OCI-M2 (cell line): Measurements from ENCODE around the gene WSCD1.

Source experiments
- DNase-seq: peaks from one replicate; lab custom pipeline; 2025; ENCODE audit not compliant: unreplicated experiment; lab: John Stamatoyannopoulos, UW

WSCD1 gene

DNA sequence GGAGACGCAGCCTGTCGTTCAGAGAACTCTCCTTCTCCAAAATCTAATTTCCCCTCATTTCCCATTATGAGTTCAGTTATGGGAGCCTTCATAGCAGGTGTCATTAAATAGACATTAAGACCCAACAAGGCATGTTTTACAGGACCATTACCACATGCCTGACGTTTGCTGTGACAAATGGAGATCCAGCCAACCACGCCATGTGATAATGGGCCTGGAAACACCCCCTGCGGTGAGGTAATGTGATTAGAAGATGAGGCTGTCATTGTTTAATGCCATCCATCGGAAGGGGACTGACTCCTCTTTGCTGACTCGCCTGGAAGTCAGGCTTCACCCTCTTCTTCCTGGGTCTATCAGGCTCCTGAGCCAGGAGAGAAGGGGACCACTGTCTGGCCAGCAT is 76.9 kb downstream of the WSCD1 start:
- no peak for DNase-seq

DNA sequence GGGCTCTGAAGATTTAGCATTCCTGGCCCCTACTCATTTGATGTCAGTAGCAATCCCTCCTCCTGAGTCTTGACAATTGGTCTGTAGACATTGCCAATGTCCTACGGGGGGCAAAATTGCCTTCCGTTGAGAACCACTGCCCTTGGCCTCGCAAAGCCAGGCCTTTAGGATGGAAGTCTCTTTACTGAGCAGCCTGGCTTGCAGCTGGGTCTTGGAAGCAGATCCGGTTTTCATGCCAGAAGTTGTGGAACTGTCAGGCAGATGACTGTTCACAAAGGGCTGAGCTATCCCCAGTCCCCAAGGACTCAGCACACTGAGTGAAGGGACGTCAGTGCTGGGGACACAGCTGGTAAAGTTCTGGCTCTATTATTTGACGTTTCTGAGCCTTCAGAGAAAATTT is 83.2 kb downstream of the WSCD1 start:
- no peak for DNase-seq

DNA sequence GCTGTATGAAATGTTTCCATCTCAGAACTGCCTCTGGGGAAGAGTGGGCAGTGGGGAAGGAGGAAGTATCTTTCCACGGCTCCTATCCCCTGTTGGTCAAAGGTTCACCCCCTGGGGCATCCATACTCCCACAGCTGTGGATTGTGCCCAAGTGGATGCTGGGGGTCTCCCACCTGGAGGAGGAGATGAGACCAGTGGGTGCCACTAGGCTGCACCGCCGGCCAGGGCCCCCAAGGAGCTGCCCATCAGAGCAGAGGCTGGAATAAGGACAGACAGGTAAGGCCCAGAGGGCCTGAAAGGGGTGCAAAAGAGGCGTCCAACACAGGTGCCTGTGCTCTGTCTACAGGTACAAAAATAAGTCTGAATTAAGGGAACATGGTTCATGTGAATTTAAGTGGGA is 87.5 kb downstream of the WSCD1 start:
- no peak for DNase-seq

DNA sequence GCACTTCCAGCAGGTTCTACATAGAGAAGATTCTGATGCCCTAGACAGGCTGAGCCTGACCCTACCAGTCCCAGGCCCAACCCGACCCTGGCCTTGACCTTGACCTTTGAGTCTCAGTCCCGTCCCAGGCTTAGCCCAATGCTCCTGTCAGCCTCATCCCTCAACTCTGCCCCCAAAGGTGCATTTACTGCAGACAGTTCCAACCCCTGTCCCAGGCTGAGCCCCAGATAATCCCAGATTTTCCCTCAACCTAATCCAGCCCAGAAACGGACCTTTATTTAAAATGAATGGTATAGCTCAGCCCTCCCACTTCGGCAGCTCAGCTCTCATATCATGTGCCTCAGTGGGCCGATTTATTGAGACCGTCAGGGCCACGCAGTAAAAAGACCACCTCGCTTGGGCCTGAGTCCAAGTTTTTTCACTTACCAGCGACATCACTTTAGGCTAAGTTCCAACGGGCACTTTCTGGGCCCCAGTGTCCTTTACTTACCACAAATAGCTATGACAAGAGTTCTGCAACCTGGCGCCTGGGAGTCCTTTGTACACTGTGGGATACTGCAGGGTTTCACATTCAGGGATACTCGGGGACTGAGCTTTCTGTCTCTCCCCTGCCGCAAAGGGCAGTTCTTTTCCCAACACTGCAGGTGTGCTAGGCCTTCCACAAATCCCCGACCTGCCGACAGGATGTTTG is 89.5 kb downstream of the WSCD1 start:
- DNase-seq, result no peak

DNA sequence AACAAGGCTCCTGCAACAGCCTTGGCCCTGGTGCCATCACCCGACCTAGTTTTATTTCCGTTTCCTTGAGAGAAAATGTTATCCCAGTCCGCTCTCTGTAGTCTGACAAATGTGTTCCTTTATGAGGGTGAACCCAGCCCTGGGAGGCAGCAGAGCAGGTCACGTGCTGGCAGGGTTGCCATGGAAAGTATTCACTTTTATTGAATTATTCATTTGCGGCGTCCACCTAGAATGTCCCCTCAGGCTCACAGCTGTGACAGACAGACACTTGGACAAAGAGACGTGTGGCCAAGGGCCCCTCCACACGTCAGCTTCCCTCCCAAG is 90.0 kb downstream of the WSCD1 start:
- DNase-seq, result no peak

DNA sequence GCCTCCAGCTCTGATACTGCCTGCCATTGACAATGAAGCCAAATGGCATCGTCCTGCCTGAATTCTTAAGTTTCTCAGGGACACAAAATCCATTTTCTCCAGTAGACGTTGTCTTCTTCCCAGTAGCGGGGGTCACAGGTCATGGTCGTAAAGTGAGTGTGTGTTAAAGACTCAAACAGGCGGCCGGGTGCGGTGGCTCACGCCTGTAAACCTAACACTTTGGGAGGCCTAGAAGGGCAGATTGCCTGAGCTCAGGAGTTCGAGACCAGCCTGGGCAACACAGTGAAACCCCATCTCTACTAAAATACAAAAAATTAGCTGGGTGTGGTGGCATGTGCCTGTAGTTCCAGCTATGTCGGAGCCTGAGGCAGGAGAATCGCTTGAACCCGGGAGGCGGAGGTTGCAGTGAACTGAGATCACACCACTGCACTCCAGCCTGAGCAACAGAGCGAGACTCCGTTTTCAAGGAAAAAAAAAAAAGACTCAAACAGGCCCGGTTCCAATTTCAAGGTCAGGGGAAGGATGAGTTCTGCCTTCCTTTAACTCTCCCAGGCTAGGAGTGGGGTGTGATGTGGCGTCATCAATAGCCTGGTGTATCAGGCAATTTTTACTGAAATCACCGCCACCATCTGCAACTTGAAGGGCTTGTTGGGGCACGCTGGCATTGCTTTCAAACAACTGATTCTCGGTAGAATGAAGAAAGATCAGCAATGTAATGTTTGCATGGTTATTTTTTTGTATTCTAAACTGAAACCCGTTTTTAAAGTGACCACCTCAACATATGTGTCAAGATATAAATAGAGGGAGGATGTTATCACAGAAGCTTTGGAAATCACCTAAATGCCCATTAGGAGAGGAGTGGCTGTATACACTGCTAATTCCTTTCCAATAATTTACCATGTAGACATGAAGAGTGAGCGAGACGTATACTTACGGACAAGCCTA is 91.0 kb downstream of the WSCD1 start:
- DNase-seq, result no peak

DNA sequence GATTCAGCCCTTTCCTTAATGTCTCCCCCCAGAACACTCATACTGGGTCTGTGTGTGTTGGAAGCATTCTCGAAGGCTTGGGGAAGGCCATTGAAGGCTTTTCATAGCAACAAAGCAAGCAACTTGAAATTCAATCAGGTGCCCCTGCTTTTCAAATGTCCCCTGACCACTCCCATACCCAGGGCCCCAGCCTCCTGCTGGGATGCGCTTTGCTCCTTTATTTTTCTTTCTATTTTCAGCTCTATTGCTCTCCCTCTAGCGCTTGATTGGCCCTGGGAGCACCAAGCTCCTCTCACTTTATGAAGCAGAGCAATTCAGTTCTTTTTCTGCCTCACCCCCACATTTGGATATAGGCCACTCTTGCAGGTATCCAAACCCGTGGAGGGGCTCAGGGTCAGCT is 92.0 kb downstream of the WSCD1 start:
- DNase-seq, result no peak

DNA sequence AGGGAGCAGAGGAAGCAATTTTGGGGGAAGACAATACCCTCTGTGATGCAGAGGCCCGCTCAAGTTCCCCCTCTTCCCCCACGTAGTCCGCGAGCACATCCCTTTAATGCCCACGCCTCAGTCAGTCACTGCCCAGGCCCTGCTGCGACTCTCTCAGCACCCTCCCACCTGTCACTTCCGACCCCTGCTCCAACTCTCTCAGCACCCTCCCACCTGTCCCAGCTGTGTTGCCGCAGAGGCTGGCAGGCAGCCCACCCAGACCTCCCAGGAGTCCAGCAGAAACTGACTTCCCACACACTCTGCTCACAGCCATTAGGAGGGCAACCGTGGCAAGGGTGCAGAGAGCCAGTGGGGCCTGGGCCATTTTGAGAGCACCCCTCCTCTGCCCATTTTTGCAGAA is 92.7 kb downstream of the WSCD1 start:
- DNase-seq, result no peak

DNA sequence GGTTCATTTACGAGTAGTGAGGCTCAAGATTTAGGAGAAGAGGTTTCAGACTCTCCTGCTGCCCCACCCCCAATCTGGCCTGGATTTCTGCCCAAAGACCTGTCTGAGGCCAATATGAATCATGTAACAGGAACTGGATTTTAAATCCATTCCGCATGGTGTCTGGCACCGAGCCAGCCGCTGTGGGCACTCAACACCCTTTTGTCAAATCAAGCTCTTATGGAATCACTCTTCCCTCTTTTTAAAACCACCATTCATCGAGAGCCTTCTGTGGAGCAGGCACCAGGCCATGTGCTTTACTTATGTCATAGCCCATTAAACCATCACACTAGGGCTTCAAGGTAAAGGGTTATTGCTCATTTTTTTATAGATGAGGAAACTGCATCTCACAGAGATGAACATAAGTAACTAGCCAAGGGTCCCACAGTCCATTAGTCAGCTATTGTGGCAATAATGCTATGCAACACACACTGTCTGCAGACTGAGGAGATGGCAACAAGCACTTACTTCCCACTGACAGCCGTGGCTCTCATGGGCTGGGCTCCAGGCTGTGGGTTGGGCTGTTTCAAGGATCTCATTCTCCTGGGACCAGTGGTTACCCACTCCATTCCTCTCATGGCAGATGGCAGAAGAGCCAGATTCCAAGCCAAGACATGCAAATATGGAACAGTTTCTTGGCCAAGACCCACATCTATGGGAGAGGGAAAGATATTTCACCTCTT is 93.6 kb downstream of the WSCD1 start:
- DNase-seq, result no peak

DNA sequence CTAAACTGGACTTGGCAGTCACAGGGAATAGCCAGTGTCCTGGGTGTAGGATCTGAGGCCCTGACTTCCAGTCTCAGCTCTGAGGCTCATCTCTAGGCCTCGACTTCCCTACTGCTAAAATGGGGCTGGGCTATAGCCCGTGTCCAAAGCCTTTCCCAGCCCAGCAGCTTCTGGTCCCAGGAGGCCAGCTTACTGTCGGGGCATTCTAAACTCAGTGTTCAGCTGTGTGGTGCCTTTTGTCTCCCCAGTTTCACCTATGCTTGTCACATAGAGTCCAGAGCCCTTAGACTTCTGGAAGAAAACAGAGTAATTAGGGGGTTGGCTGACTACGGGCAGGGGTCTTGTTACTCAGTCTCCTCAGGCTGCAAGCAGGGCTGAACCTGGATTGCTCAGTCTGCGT is 94.8 kb downstream of the WSCD1 start:
- no peak for DNase-seq

DNA sequence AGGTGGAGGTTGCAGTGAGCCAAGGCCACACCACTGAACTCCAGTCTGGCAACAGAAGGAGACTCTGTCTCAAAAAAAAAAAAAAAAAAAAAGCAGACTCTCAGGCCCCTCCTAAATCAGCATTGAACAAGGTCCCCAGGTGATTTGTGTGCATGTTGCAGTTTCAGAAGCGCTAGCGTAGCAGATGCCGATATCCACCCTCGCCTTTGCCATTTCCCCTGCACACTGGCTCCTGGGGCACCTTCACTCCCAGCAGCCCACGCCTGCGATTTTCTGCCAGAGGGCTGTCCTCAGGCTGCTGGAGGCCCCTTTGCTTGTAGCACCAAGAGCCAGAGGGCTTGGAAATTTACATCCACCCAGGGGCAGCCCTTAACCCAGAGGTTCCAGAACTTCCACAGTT is 95.6 kb downstream of the WSCD1 start:
- no peak for DNase-seq

DNA sequence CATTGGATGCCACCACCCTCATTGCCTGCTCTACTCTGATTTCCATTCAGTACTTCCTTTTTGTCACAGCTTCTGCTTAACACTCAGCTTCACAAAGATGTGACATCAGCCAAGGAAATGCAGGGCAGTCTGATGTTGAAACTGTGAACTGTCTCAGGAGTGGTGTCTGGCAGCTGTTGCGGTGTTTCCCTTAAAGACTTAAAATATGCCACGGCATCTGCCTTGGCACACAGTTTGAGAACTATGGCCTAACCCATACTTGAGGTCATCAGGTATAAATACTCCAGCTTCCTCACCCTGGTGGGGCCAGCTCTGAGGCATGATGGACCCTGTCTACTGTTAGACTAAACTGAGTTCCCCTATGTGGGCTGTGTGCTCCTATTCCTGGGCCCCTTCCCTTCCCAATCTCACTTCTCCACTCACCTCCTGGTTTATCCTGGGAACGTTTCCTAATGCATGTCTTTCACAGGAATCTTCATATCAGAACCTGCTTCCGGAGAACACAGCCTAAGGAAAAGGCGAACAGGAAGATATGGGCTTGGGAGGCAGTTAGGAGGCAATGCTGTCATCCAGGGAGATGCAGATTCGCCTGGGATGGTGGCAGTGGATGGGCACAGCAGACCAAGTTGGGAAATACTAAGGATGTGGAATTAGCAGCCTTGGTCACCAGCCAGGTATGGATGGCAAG is 96.5 kb downstream of the WSCD1 start:
- no peak for DNase-seq

DNA sequence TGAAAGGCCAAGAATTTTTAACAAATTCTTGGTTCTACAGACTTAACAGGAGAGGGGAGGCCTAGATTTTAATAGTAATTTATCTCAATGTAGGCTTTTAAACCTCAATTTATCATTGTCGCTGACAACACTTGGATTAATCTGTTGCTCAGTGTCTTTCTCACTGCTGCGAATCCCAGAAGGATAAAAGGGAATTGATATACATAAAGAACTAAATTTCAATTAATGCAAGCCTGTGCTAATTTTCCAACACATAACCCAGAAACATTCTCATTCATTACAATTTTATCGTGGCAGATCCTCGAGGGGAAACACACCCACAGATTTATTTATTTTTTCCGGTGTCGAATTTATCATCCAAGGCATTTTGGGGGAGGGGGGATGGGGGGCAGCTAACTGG is 98.1 kb downstream of the WSCD1 start:
- DNase-seq, result no peak

DNA sequence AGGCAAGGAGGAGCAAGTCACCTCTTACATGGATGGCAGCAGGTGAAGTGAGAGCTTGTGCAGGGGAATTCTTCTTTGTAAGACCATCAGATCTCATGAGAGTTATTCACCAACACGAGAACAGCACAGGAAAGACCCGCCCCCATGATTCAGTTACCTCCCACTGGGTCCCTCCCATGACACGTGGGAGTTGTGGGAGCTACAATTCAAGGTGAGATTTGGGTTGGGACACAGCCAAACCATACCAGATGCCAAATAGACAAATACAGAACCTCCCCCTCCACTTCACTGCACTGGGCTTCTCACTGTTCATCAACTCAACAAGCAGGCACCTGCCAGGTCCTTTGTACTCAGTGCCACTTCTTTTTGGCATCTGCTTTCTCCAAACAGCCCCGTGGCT is 100.2 kb downstream of the WSCD1 start:
- DNase-seq, result no peak

DNA sequence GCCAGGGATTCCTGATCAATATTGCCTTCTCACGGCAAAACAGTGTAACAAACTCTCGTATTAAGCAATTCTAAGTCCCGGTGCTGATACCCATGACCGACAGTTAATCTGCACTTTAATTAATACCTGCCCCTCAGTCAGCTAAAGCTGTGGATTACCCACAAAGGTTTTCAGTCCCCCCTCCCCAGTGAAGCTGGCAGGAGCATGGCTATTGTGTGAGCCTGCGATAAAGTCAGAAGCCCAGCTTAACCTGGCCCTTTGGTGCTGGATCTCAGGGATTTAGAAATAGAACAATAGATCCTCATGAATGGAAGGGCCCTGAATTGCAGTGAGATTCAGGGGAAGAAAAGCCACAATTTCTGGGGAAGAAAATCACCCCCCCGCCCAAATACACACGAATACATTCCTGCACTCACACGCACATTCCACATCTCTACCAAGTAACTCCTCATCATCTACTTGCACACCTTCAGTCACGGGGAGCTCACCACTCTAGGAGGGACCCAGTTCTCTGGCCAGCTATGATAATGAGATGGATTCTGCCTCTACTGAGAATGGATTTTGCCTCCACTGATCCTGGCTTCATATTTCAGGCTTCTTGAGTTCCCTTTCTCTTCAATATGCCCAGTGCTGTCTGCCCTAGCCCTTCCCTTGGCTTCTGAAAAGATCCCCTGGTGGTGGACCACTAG is 102.6 kb downstream of the WSCD1 start:
- DNase-seq, result no peak

DNA sequence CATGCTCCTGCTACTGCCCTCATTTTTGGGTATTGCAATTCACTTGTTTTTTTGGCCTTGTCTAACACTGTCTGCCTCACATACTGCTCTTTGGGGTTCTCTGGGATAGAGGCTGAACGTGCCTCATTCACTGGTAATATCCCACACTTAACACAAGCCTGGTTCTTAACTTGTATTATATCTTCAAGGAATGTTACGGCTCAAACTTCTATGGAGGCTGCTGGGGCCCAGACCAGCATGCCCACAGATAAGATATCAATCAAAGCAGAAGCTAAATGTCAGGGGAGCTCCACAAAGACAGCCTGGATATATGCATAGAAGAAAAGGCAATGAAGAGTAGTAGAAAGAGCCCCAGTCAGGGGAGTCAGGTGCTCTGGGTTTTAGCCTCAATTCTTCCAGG is 103.5 kb downstream of the WSCD1 start:
- DNase-seq, result no peak
